ACHN (cell line): ENCODE data around the gene CTSC.
"Not testable (repeated sequence)": the region's sequence is repeated elsewhere in the genome, so short reads cannot be mapped to it uniquely, and the experiment has no call there.

Source experiments
- DNase-seq: peaks from one replicate; pipeline ENCODE4 v3.0.0-alpha.2; 2015
- in situ Hi-C: cut with HindIII; loops from 2 replicates; pipeline ENCODE4 v1.10.0; 2017; ENCODE audit warnings: low sequenced_read_pairs, low pct_ligation_motif_present, low pct_unique_long_range_greater_than_20kb

Gene CTSC

DNA sequence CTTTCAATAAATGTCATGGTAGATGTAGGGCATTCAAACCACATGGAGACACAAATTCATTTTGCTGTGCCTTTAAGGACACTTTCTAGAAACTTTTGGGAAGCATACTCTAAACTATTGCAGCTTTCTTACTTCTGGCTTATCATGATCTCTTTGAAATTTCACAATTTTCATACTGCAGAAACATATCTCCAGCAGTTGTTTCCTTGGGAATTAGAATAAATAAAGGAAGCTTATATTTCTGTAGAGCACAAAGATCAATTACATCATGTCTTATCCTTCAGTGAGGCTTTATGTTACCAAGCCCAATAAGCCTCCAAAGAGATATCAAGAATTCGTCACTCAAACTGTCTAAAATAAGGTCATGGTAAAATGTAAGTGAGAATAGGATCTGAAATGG, 87.8 kb downstream of the CTSC start:
- no peak for DNase-seq
- in situ Hi-C loops: no loop called here

DNA sequence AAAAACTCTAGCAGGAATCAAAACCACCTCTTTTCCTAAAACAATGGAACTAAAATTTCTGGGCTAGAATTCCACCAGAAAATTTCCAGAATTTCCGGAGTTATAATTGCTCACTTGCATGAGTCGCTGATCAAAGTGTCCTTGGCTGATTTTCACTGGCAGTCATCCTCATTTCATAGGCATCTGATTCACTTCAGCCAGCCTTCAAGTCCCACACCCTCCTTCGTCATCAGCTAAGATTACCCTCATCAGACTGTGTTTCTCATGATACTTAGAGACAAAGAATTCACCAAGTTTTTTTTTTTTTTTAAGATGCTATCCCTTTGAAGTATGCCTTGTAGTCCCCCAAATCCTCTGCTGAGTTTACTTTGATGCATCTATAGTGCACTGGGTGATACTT, 90.8 kb downstream of the CTSC start:
- in situ Hi-C loops: no loop called here
- no peak for DNase-seq

DNA sequence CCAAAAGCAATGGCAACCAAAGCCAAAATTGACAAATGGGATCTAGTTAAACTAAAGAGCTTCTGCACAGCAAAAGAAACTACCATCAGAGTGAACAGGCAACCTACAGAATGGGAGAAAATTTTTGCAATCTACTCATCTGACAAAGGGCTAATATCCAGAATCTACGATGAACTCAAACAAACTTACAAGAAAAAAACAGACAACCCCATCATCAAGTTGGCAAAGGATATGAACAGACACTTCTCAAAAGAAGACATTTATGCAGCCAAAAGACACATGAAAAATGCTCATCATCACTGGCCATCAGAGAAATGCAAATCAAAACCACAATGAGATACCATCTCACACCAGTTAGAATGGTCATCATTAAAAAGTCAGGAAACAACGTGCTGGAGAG, 92.0 kb downstream of the CTSC start:
- DNase-seq, in situ Hi-C loops: not testable (repeated sequence)
